H7 (cell line): Measurements from ENCODE around the gene HLA-DOA. TPM values are rescaled to one million over a fixed set of nuclear protein-coding genes. Genes with fewer than 3 reads are reported as not detected.
A peak's percentile ranks its signal among the peaks of the same experiment; 100 is the strongest.

Source experiments
- DNase-seq: peaks from one replicate; pipeline ENCODE4 v3.0.0; 2012
- H3K27me3 ChIP-seq: 2 replicates; pipeline ENCODE4 v1.6.0; 2011; ENCODE audit warnings: mild to moderate bottlenecking, low read length; ENCODE audit not compliant: control insufficient read depth, insufficient read depth
- H3K36me3 ChIP-seq: replicated peaks from 2 replicates; pipeline ENCODE4 v1.5.1; 2011; ENCODE audit warnings: low read length; ENCODE audit not compliant: control insufficient read depth, insufficient read depth
- H3K4me3 ChIP-seq: 2 replicates; pipeline ENCODE4 v1.5.1; 2011; ENCODE audit warnings: low read depth, mild to moderate bottlenecking, control low read depth, low read length, moderate library complexity; ENCODE audit not compliant: insufficient read depth
- total RNA-seq: library from RNA; depleted of rRNA; stranded (reverse); fragments of >200 nt; shearing (Covaris generic); gene quantifications from 2 replicates; pipeline ENCODE4 v1.2.3, GENCODE V29; 2014

HLA-DOA gene
- total RNA-seq, 1 experiment from 2014 or later: 2.3 TPM

GRCh38 chr6:33000055-33000454, 9.3 kb downstream of the HLA-DOA start:
- H3K4me3 ChIP-seq: no peak overlapping the region
- peak; percentile 84 for DNase-seq
- H3K27me3 ChIP-seq: no peaks in the 10 kb centered on the region; the same call in 1 of the 2 replicates

GRCh38 chr6:32995448-32995847, 13.9 kb downstream of the HLA-DOA start:
- no peaks in the 10 kb centered on the region for H3K27me3 ChIP-seq
- DNase-seq: no peak
- H3K4me3 ChIP-seq: no peak overlapping the region
- H3K36me3 ChIP-seq: no peaks in the 10 kb centered on the region

More at GRCh38 chr6:33000055-33000454, 9.3 kb downstream of the HLA-DOA start:
- no peaks in the 10 kb centered on the region for H3K36me3 ChIP-seq

GRCh38 chr6:32993363-32993973, 15.9 kb downstream of the HLA-DOA start:
- no peak for DNase-seq
- Histone ChIP-seq H3K36me3 (no peaks in the 10 kb centered on the region), H3K27me3 (no peaks in the 10 kb centered on the region), H3K4me3 (no peak overlapping the region)

- Histone ChIP-seq H3K27me3 (no peaks in the 10 kb centered on the region), H3K36me3 (no peaks in the 10 kb centered on the region), H3K4me3 (no peak overlapping the region)
- DNase-seq: no peak
These were observed 17.4 kb downstream of the HLA-DOA start for GRCh38 chr6:32991972-32992371.

- DNase-seq: no peak
- Histone ChIP-seq H3K36me3 (no peaks in the 10 kb centered on the region), H3K27me3 (no peaks in the 10 kb centered on the region), H3K4me3 (no peak overlapping the region)
These were observed 20.0 kb downstream of the HLA-DOA start for GRCh38 chr6:32989368-32989767.

- no peaks in the 10 kb centered on the region for H3K27me3 ChIP-seq
- peak; percentile 81 for DNase-seq
- H3K4me3 ChIP-seq: no peak overlapping the region
- peaks cover 10% of the 10 kb centered on the region for H3K36me3 ChIP-seq
These were observed 24.6 kb downstream of the HLA-DOA start for GRCh38 chr6:32984622-32985389.

- Histone ChIP-seq H3K27me3 (no peaks in the 10 kb centered on the region), H3K36me3 (peaks cover 15% of the 10 kb centered on the region), H3K4me3 (no peak overlapping the region)
- DNase-seq: no peak
These were observed 25.3 kb downstream of the HLA-DOA start for GRCh38 chr6:32983964-32984621.

- H3K27me3 ChIP-seq: no peaks in the 10 kb centered on the region
- no peak overlapping the region for H3K4me3 ChIP-seq
- H3K36me3 ChIP-seq: peaks cover 19% of the 10 kb centered on the region
- DNase-seq: no peak
These were observed 25.9 kb downstream of the HLA-DOA start for GRCh38 chr6:32983493-32983848.

- no peaks in the 10 kb centered on the region for H3K27me3 ChIP-seq
- DNase-seq: no peak
- H3K4me3 ChIP-seq: no peak overlapping the region
- peaks cover 24% of the 10 kb centered on the region for H3K36me3 ChIP-seq
These were observed 26.5 kb downstream of the HLA-DOA start for GRCh38 chr6:32982702-32983492.

- Histone ChIP-seq H3K36me3 (peaks cover 31% of the 10 kb centered on the region), H3K27me3 (no peaks in the 10 kb centered on the region), H3K4me3 (no peak overlapping the region)
- no peak for DNase-seq
These were observed 27.2 kb downstream of the HLA-DOA start for GRCh38 chr6:32982084-32982701.

GRCh38 chr6:32980488-32981038, 28.8 kb downstream of the HLA-DOA start:
- no peaks in the 10 kb centered on the region for H3K27me3 ChIP-seq
- H3K4me3 ChIP-seq: no peak overlapping the region
- H3K36me3 ChIP-seq: peaks cover 47% of the 10 kb centered on the region
- no peak for DNase-seq

GRCh38 chr6:32979720-32980487, 29.5 kb downstream of the HLA-DOA start:
- H3K36me3 ChIP-seq: peaks cover 52% of the 10 kb centered on the region
- no peak for DNase-seq

GRCh38 chr6:32977953-32978324, 31.5 kb downstream of the HLA-DOA start:
- H3K4me3 ChIP-seq: no peak overlapping the region
- peaks cover 69% of the 10 kb centered on the region for H3K36me3 ChIP-seq
- DNase-seq: no peak
- H3K27me3 ChIP-seq: no peaks in the 10 kb centered on the region

More at GRCh38 chr6:32979720-32980487, 29.5 kb downstream of the HLA-DOA start:
- Histone ChIP-seq H3K4me3 (no peak overlapping the region), H3K27me3 (no peaks in the 10 kb centered on the region)
